Measurements from ENCODE around the gene NTMT1.

- TF ChIP-seq, protein P1, sequence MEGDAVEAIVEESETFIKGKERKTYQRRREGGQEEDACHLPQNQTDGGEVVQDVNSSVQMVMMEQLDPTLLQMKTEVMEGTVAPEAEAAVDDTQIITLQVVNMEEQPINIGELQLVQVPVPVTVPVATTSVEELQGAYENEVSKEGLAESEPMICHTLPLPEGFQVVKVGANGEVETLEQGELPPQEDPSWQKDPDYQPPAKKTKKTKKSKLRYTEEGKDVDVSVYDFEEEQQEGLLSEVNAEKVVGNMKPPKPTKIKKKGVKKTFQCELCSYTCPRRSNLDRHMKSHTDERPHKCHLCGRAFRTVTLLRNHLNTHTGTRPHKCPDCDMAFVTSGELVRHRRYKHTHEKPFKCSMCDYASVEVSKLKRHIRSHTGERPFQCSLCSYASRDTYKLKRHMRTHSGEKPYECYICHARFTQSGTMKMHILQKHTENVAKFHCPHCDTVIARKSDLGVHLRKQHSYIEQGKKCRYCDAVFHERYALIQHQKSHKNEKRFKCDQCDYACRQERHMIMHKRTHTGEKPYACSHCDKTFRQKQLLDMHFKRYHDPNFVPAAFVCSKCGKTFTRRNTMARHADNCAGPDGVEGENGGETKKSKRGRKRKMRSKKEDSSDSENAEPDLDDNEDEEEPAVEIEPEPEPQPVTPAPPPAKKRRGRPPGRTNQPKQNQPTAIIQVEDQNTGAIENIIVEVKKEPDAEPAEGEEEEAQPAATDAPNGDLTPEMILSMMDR (IDR thresholded peaks at IDR 0.05) = peak; percentile 79 to 99 (median 92)
- no peak for TF ChIP-seq POLR2A (IDR thresholded peaks at IDR 0.05)
Measured at GRCh38 chr9:129610473-129611306, 15.3 kb upstream of the NTMT1 start.
